Measurements from ENCODE around the gene DSCAML1. TPM values are rescaled to one million over a fixed set of nuclear protein-coding genes. Genes with fewer than 3 reads are reported as not detected.

The DSCAML1 gene
- total RNA-seq, 1 experiment from 2014 or later = not detected

DNA sequence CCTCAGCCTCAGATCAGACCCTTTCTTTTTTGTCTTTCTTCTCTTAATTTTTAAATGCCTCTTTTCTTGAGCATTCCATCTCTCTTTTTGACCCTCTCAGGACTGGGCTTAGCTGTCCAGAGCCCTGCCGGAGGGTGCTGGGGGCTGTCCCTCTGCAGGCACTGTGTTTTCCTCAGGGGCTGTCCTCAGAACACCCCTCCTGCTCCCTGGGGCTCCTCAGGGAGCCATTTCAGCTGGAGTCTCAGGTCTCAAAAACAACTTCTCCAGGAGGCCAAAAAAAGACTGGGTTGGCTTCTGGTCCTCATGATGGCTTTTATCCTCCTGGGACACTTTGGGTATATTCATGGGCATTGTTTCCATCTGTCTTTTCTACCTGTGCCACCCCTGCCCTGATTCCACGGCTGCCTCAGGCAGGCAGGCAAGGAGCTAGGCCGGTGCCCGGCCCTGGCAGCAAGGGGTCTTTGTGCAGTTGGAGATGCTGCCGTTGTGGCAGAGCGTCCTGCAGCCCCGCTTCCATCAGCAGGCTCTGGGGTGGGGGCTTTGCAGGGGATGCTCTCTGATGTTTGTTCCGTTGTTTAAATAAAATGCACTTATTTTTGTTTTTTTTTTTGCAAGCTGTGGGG is 384.3 kb downstream of the DSCAML1 start:
- DNase-seq (ENCODE audit: low read depth, low spot score) = no peak
- no peaks in the 10 kb centered on the region for H3K79me2 ChIP-seq (ENCODE audit: insufficient read depth, low read length)
- H3K27ac ChIP-seq (ENCODE audit: low read depth, low read length) = no peak overlapping the region
- H2AFZ ChIP-seq (ENCODE audit: low read depth, low read length, poor library complexity, severe bottlenecking) = no peak overlapping the region
- no peak for ATAC-seq
- H3K36me3 ChIP-seq (ENCODE audit: control insufficient read depth in 1 of 2, insufficient read depth in 2 of 2, low read length in 2 of 2) = 0 out of 4 replicates have a peak, but pooled peaks cover 0 to 2% of the 10 kb centered on the region in 2 experiments
- no peaks in the 10 kb centered on the region for H3K9me2 ChIP-seq (ENCODE audit: insufficient read depth)
- intact Hi-C loops (cut with micrococcal nuclease) = no loop called here
- H4K20me1 ChIP-seq (ENCODE audit: insufficient read depth) = no peaks in the 10 kb centered on the region
- TF ChIP-seq TCF7L2 (IDR thresholded peaks at IDR 0.05; ENCODE audit: borderline replicate concordance, extremely low read depth, insufficient read depth, insufficient read length) = no peak
- no peak for TF ChIP-seq SIN3A (IDR thresholded peaks at IDR 0.05; ENCODE audit: low read depth)
- TF ChIP-seq EZH2phosphoT487 (IDR thresholded peaks at IDR 0.05; ENCODE audit: borderline replicate concordance) = no peak
- TF ChIP-seq POLR2AphosphoS5 (IDR thresholded peaks at IDR 0.05; ENCODE audit: low read depth, low read length) = no peak
- no peak for TF ChIP-seq POLR2A (IDR thresholded peaks at IDR 0.05; ENCODE audit: borderline replicate concordance, extremely low read depth, insufficient read depth, insufficient read length)
- TF ChIP-seq, protein P1, sequence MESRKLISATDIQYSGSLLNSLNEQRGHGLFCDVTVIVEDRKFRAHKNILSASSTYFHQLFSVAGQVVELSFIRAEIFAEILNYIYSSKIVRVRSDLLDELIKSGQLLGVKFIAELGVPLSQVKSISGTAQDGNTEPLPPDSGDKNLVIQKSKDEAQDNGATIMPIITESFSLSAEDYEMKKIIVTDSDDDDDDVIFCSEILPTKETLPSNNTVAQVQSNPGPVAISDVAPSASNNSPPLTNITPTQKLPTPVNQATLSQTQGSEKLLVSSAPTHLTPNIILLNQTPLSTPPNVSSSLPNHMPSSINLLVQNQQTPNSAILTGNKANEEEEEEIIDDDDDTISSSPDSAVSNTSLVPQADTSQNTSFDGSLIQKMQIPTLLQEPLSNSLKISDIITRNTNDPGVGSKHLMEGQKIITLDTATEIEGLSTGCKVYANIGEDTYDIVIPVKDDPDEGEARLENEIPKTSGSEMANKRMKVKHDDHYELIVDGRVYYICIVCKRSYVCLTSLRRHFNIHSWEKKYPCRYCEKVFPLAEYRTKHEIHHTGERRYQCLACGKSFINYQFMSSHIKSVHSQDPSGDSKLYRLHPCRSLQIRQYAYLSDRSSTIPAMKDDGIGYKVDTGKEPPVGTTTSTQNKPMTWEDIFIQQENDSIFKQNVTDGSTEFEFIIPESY (IDR thresholded peaks at IDR 0.05; ENCODE audit: extremely low read depth, insufficient replicate concordance, low read length) = no peak
- TF ChIP-seq ZFX (IDR thresholded peaks at IDR 0.05) = no peak
- TF ChIP-seq EGR1 (IDR thresholded peaks at IDR 0.05; ENCODE audit: low read depth) = no peak
- no peak for TF ChIP-seq CBX3 (IDR thresholded peaks at IDR 0.05; ENCODE audit: low read depth)
- no peak for TF ChIP-seq SRF (IDR thresholded peaks at IDR 0.05; ENCODE audit: low read depth)
- TF ChIP-seq ZNF274 (IDR thresholded peaks at IDR 0.05; ENCODE audit: low read depth, low read length) = no peak
- TF ChIP-seq JUND (IDR thresholded peaks at IDR 0.05) = no peak
- TF ChIP-seq ELF1 (IDR thresholded peaks at IDR 0.05; ENCODE audit: borderline replicate concordance, low read depth) = no peak
- TF ChIP-seq FOSL1 (IDR thresholded peaks at IDR 0.05; ENCODE audit: low read depth) = no peak
- TF ChIP-seq CEBPB (IDR thresholded peaks at IDR 0.05; ENCODE audit: low read depth) = no peak
- TF ChIP-seq, protein P2, sequence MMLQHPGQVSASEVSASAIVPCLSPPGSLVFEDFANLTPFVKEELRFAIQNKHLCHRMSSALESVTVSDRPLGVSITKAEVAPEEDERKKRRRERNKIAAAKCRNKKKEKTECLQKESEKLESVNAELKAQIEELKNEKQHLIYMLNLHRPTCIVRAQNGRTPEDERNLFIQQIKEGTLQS (IDR thresholded peaks at IDR 0.05) = no peak
- TF ChIP-seq, protein P3, sequence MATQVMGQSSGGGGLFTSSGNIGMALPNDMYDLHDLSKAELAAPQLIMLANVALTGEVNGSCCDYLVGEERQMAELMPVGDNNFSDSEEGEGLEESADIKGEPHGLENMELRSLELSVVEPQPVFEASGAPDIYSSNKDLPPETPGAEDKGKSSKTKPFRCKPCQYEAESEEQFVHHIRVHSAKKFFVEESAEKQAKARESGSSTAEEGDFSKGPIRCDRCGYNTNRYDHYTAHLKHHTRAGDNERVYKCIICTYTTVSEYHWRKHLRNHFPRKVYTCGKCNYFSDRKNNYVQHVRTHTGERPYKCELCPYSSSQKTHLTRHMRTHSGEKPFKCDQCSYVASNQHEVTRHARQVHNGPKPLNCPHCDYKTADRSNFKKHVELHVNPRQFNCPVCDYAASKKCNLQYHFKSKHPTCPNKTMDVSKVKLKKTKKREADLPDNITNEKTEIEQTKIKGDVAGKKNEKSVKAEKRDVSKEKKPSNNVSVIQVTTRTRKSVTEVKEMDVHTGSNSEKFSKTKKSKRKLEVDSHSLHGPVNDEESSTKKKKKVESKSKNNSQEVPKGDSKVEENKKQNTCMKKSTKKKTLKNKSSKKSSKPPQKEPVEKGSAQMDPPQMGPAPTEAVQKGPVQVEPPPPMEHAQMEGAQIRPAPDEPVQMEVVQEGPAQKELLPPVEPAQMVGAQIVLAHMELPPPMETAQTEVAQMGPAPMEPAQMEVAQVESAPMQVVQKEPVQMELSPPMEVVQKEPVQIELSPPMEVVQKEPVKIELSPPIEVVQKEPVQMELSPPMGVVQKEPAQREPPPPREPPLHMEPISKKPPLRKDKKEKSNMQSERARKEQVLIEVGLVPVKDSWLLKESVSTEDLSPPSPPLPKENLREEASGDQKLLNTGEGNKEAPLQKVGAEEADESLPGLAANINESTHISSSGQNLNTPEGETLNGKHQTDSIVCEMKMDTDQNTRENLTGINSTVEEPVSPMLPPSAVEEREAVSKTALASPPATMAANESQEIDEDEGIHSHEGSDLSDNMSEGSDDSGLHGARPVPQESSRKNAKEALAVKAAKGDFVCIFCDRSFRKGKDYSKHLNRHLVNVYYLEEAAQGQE (IDR thresholded peaks at IDR 0.05; ENCODE audit: low read depth) = no peak
- TF ChIP-seq, protein P4, sequence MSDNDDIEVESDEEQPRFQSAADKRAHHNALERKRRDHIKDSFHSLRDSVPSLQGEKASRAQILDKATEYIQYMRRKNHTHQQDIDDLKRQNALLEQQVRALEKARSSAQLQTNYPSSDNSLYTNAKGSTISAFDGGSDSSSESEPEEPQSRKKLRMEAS (IDR thresholded peaks at IDR 0.05) = no peak
- TF ChIP-seq, protein P5, sequence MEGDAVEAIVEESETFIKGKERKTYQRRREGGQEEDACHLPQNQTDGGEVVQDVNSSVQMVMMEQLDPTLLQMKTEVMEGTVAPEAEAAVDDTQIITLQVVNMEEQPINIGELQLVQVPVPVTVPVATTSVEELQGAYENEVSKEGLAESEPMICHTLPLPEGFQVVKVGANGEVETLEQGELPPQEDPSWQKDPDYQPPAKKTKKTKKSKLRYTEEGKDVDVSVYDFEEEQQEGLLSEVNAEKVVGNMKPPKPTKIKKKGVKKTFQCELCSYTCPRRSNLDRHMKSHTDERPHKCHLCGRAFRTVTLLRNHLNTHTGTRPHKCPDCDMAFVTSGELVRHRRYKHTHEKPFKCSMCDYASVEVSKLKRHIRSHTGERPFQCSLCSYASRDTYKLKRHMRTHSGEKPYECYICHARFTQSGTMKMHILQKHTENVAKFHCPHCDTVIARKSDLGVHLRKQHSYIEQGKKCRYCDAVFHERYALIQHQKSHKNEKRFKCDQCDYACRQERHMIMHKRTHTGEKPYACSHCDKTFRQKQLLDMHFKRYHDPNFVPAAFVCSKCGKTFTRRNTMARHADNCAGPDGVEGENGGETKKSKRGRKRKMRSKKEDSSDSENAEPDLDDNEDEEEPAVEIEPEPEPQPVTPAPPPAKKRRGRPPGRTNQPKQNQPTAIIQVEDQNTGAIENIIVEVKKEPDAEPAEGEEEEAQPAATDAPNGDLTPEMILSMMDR (IDR thresholded peaks at IDR 0.05 in 2 of 3, conservative IDR thresholded peaks at IDR 0.05 in 1 of 3; ENCODE audit: borderline replicate concordance in 1 of 3, insufficient read depth in 1 of 3, low read depth in 2 of 3, low read length in 2 of 3) = no peak
- H3K27me3 ChIP-seq (ENCODE audit: insufficient read depth, low read length) = no peaks in the 10 kb centered on the region
- CTCF ChIA-PET = no interaction called here
- no TSS peak for BruUV-seq (replicated peaks)
- H3K9me3 ChIP-seq (ENCODE audit: control insufficient read depth in 1 of 2, insufficient read depth in 1 of 2, low read depth in 1 of 2, low read length in 2 of 2) = no peaks in the 10 kb centered on the region
- H3K4me2 ChIP-seq (ENCODE audit: low read length) = no peak overlapping the region
- POLR2A ChIA-PET = no interaction called here
- no peaks in the 10 kb centered on the region for H3K4me1 ChIP-seq (ENCODE audit: control insufficient read depth in 1 of 2, insufficient read depth in 2 of 2, low read length in 2 of 2)
- RAD21 ChIA-PET (ENCODE audit: low non-redundant PET in 1 of 2, low total read pairs in 2 of 2, uncharacterized antibody in 2 of 2, unreplicated experiment in 2 of 2) = no interaction called here
- no peak overlapping the region for H3K9ac ChIP-seq (ENCODE audit: low read length)
- no peak overlapping the region for H3K4me3 ChIP-seq (replicated peaks in 1 of 2; ENCODE audit: low read depth in 1 of 2, low read length in 2 of 2)

Measured in HCT116 (cell line).